Adrenal gland (tissue), 5 donors: Measurements from ENCODE around the gene FAM110D.

Experiments
- CTCF ChIP-seq, 6 experiments: fragments of 450-650 bp in 4 of 6; fragments of 200-600 bp in 2 of 6; sonication (generic) in 1 of 6; IDR thresholded peaks; 1 replicate in 5 of 6; 2 replicates in 1 of 6; pipeline versions ENCODE4 v1.5.1 to v1.8.0; 2016 to 2021; ENCODE audit warnings: antibody characterized with exemption in 6 of 6, mild to moderate bottlenecking in 2 of 6, moderate library complexity in 1 of 6
- POLR2A ChIP-seq, 2 donors: fragments of 450-650 bp; IDR thresholded peaks; one replicate each; pipeline ENCODE4 v1.6.1; 2017; ENCODE audit warnings: antibody characterized with exemption in 2 of 2, mild to moderate bottlenecking in 2 of 2, moderate library complexity in 1 of 2
- donor health status: DM: no; HTN: no; CAD: no.

GRCh38 chr1:26122988-26123973 lies 35.6 kb upstream of the FAM110D start:
- no peak for TF ChIP-seq CTCF (IDR thresholded peaks at IDR 0.05)
- no peak for TF ChIP-seq POLR2A (IDR thresholded peaks at IDR 0.05)
